Tibial nerve (tissue), 4 donors: ENCODE results near the gene FAM118A. TPM values are rescaled to one million over a fixed set of nuclear protein-coding genes. Genes with fewer than 3 reads are reported as not detected.

Experiments used
- DNase-seq, 2 donors: peaks; one replicate each; pipeline ENCODE4 v3.0.0-alpha.2; 2019; ENCODE audit warnings: low spot score in 2 of 2
- H3K27ac ChIP-seq, 4 donors: fragments of 200-600 bp; sonication (generic) in 3 of 4; one replicate each; pipeline ENCODE4 v1.5.1; 2017 to 2019; ENCODE audit warnings: mild to moderate bottlenecking in 1 of 4
- H3K27me3 ChIP-seq, 2 donors: fragments of 200-600 bp; sonication (generic) in 1 of 2; one replicate each; pipeline versions ENCODE4 v1.5.1 to v1.6.0; 2017 to 2019
- H3K36me3 ChIP-seq, 3 donors: fragments of 200-600 bp; sonication (generic); one replicate each; pipeline ENCODE4 v1.5.1; 2018 to 2019
- H3K4me1 ChIP-seq, 4 donors: fragments of 200-600 bp; sonication (generic) in 3 of 4; one replicate each; pipeline ENCODE4 v1.5.1; 2017 to 2019
- H3K4me3 ChIP-seq, 4 donors: fragments of 200-600 bp; sonication (generic) in 3 of 4; one replicate each; pipeline ENCODE4 v1.5.1; 2017 to 2019; ENCODE audit warnings: mild to moderate bottlenecking in 1 of 4, moderate library complexity in 1 of 4
- H3K9me3 ChIP-seq, 4 donors: fragments of 200-600 bp; sonication (generic) in 3 of 4; one replicate each; pipeline ENCODE4 v1.5.1; 2017 to 2019
- EP300 ChIP-seq, 2 donors: sonication (generic); formaldehyde crosslinking; IDR thresholded peaks; one replicate each; pipeline ENCODE4 v1.6.1; 2017; ENCODE audit warnings: antibody characterized with exemption in 2 of 2, mild to moderate bottlenecking in 1 of 2
- POLR2A ChIP-seq, 2 donors: fragments of 450-650 bp; IDR thresholded peaks; one replicate each; pipeline ENCODE4 v1.6.1; 2017; ENCODE audit warnings: antibody characterized with exemption in 2 of 2, mild to moderate bottlenecking in 2 of 2, moderate library complexity in 2 of 2
- WGBS, 2 donors: methylation state at CpG; one replicate each; pipeline ENCODE4 v1.1.5; 2018; 5-methylcytosine and 5-hydroxymethylcytosine counted together
- total RNA-seq, 4 donors: library from RNA; depleted of rRNA; stranded (reverse); fragments of >200 nt; gene quantifications; one replicate each; pipeline ENCODE4 v1.1.0, GENCODE V29; 2016
- TF ChIP-seq, protein P1 (sequence below), 5 experiments: fragments of 200-600 bp in 3 of 5; fragments of 450-650 bp in 2 of 5; sonication (generic) in 3 of 5; IDR thresholded peaks; one replicate each; pipeline ENCODE4 v1.5.1; 2016 to 2019; ENCODE audit warnings: antibody characterized with exemption in 5 of 5, mild to moderate bottlenecking in 3 of 5, moderate library complexity in 2 of 5

FAM118A gene
- total RNA-seq, 4 donors from 2014 or later: 16.8 to 171 (median 83.2) TPM

DNA sequence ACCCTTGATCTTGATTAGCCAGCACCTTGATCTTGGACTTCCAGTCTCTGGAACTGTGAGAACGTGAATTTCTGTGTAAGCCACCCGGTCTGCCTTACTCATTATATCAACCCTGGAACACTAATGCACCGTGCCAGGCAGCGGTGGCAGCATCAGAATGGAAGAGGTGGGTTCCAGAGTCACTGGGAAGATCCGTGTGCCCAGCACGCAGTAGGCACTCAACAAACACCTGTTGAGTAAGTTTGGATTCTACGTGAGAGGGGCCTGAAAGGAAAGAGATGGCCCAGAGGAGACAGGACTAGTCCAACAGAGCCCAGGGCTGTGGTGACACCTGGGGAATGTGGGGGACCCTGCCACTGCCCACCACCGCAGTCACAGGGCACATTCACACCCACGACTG is 31.6 kb upstream of the FAM118A start:
- H3K4me1 ChIP-seq: peaks cover 0 to 20% (median 13%) of the 10 kb centered on the region in 4 donors
- peaks cover 0 to 11% of the 10 kb centered on the region in 2 donors for H3K27me3 ChIP-seq
- no peaks in the 10 kb centered on the region for H3K9me3 ChIP-seq
- DNase-seq: no peak
- H3K36me3 ChIP-seq: no peaks in the 10 kb centered on the region
- no peak overlapping the region for H3K4me3 ChIP-seq
- TF ChIP-seq EP300 (IDR thresholded peaks at IDR 0.05): no peak
- TF ChIP-seq, protein P1, sequence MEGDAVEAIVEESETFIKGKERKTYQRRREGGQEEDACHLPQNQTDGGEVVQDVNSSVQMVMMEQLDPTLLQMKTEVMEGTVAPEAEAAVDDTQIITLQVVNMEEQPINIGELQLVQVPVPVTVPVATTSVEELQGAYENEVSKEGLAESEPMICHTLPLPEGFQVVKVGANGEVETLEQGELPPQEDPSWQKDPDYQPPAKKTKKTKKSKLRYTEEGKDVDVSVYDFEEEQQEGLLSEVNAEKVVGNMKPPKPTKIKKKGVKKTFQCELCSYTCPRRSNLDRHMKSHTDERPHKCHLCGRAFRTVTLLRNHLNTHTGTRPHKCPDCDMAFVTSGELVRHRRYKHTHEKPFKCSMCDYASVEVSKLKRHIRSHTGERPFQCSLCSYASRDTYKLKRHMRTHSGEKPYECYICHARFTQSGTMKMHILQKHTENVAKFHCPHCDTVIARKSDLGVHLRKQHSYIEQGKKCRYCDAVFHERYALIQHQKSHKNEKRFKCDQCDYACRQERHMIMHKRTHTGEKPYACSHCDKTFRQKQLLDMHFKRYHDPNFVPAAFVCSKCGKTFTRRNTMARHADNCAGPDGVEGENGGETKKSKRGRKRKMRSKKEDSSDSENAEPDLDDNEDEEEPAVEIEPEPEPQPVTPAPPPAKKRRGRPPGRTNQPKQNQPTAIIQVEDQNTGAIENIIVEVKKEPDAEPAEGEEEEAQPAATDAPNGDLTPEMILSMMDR (IDR thresholded peaks at IDR 0.05): no peak
- WGBS, 2 donors: 80 to 93% methylated on average over 9 of the region's 9 CpGs
- no peak overlapping the region for H3K27ac ChIP-seq

DNA sequence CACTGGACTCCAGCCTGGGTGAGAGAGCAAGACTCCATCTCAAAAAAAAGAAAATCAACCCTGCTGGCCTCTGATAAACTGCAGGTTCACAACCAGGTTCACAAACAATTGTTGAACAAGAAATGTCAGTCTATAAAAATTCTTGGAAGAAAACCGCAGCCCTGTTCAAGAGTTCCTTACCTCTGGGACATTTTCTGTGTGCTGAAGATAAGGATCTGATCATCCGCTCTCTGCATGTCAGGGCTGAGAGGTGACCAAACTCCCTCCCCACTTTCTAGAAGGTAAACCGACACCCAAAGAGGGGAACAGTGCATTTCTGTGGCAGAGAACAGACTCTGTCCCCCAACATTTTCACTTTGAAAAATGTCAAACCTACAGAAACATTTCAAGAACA is 29.1 kb upstream of the FAM118A start:
- no peaks in the 10 kb centered on the region for H3K36me3 ChIP-seq
- 96% methylated on average over 3 of the region's 3 CpGs for WGBS, 2 donors
- H3K27ac ChIP-seq: peak overlapping the region in 3 of 4 donors; percentile 10 to 74 (median 68)
- TF ChIP-seq, protein P1 (IDR thresholded peaks at IDR 0.05): no peak
- TF ChIP-seq EP300 (IDR thresholded peaks at IDR 0.05): no peak
- TF ChIP-seq POLR2A (IDR thresholded peaks at IDR 0.05): no peak
- no peak overlapping the region for H3K4me3 ChIP-seq
- peaks cover 0 to 28% of the 10 kb centered on the region in 2 donors for H3K27me3 ChIP-seq
- H3K9me3 ChIP-seq: no peaks in the 10 kb centered on the region
- no peak for DNase-seq
- H3K4me1 ChIP-seq: peaks cover 0 to 36% (median 16%) of the 10 kb centered on the region in 4 donors

DNA sequence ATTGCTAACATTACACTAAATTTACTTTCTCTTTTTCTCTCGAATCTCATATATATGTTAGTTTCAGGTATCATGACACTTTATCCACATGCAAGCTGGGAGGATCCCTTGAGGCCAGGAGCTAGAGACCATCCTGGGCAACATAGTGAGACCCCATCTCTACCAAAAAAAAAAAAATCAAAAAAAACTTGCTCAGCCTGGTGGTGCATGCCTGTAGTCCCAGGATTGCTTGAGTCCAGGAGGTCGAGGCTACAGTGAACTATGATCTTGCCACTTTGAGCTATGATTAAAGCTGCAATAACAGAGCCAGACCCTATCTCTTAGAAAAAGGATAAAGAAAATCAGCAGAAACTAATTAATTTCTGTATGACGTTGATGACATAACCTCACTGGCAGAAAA is 28.7 kb upstream of the FAM118A start:
- no peak overlapping the region for H3K27ac ChIP-seq
- TF ChIP-seq POLR2A (IDR thresholded peaks at IDR 0.05) (no peak), EP300 (IDR thresholded peaks at IDR 0.05) (no peak)
- TF ChIP-seq, protein P1 (IDR thresholded peaks at IDR 0.05): no peak

DNA sequence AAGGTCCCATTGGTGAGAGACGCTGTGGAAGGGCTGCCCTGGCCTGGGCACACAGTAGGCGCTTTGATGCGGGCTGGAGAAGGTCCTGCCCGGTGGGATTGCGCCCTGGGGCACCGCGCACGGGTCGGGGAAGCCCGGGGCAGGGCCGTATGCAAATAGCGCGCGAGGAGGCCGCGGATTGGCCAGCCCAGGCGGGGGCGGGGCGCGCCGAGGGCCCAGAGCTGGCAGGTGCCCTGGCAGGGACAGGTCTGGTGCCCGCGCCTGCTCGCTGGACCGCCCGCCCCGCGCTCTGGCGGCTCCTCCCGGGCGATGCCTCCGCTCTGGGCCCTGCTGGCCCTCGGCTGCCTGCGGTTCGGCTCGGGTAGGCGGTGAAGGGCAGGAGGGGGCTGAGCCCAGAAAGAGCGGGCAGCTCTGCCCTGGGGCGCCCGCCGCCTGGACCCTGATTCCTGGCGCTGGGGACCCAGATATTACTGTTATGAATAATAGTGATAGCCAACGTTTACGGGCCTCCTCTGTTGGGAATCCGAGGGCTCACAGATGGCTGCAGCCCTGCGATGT is 24.9 kb upstream of the FAM118A start, which contains the start of gene UPK3A:
TSS of gene UPK3A (plus strand) at position 245 of the 558 bp plus-strand sequence. CDS start at position 310, 65 bp downstream.
- TF ChIP-seq, protein P1 (IDR thresholded peaks at IDR 0.05): no peak
- TF ChIP-seq POLR2A (IDR thresholded peaks at IDR 0.05) (no peak), EP300 (IDR thresholded peaks at IDR 0.05) (no peak)
- H3K9me3 ChIP-seq: no peaks in the 10 kb centered on the region
- DNase-seq: no peak
- H3K36me3 ChIP-seq: no peaks in the 10 kb centered on the region
- H3K4me3 ChIP-seq: peak within 1 kb of the TSS in 2 of 4 donors; percentile 26 to 38
- no peak within 1 kb of the TSS for H3K27ac ChIP-seq
- 6 to 13% methylated on average over 21 of the region's 46 CpGs for whole genome bisulfite sequencing, 2 donors
- peaks cover 0 to 28% (median 11%) of the 10 kb centered on the region in 4 donors for H3K4me1 ChIP-seq
- H3K27me3 ChIP-seq: peaks cover 0 to 33% of the 10 kb centered on the region in 2 donors

More for the DNA sequence above, 28.7 kb upstream of the FAM118A start:
- Histone ChIP-seq H3K27me3 (peaks cover 0 to 28% of the 10 kb centered on the region in 2 donors), H3K4me3 (no peak overlapping the region), H3K4me1 (peaks cover 0 to 37% (median 16%) of the 10 kb centered on the region in 4 donors), H3K36me3 (no peaks in the 10 kb centered on the region), H3K9me3 (no peaks in the 10 kb centered on the region)
- no peak for DNase-seq
- WGBS, 2 donors: 78 to 81% methylated on average over 3 of the region's 3 CpGs

DNA sequence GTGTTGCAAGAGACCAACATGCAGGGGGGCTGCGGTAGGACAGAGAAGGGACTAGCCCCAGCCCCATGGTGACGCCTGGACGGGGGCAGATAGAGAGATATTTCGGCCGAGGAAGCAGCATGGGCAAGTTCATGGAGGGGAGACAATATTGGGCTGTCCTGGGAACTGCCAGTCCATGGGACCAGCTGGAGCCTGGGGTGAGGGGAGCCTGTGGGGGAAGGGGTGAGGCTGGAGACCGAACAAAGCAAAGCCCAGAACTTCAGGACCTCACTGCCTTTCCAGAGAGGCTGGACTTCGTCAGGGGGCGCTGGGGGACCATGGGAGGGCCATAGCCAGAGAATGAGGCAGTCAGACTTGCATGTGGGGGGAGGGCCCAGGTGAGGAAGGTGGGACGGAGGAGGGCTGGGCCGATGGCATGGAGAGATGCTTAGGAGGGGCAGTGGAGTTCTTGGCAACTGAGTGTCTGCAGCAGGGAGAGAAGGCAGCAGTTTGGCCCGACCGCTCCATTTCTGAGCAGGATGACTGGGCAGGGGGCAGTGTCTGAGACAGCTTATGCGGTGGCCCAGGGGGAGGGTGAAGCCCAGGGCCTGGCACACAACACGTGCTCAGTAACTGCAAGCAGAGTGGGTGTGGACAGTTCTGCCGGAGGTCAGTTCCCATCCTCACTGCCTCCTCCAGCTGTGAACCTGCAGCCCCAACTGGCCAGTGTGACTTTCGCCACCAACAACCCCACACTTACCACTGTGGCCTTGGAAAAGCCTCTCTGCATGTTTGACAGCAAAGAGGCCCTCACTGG is 24.3 kb upstream of the FAM118A start:
- WGBS, 2 donors: 41 to 44% methylated on average over 16 of the region's 16 CpGs
- H3K36me3 ChIP-seq: no peaks in the 10 kb centered on the region
- DNase-seq: no peak
- TF ChIP-seq POLR2A (IDR thresholded peaks at IDR 0.05) (no peak), EP300 (IDR thresholded peaks at IDR 0.05) (no peak)
- TF ChIP-seq, protein P1 (IDR thresholded peaks at IDR 0.05): no peak
- peak overlapping the region in 2 of 4 donors; percentile 26 to 38 for H3K4me3 ChIP-seq
- H3K9me3 ChIP-seq: no peaks in the 10 kb centered on the region
- peaks cover 0 to 23% (median 5%) of the 10 kb centered on the region in 4 donors for H3K4me1 ChIP-seq
- no peak overlapping the region for H3K27ac ChIP-seq
- peaks cover 0 to 33% of the 10 kb centered on the region in 2 donors for H3K27me3 ChIP-seq
